Measurements from ENCODE around the gene TOPAZ1.

- no peak for TF ChIP-seq CTCF (IDR thresholded peaks at IDR 0.05)
- no peak for TF ChIP-seq POLR2AphosphoS5 (IDR thresholded peaks at IDR 0.05)
- TF ChIP-seq EP300 (IDR thresholded peaks at IDR 0.05): no peak
Observed at GRCh38 chr3:44340058-44340395, 98.3 kb downstream of the TOPAZ1 start.

All from esophagus muscularis mucosa (tissue), 4 donors.